Measurements from ENCODE around the gene THTPA. TPM values are rescaled to one million over a fixed set of nuclear protein-coding genes. Genes with fewer than 3 reads are reported as not detected.
"Not testable (repeated sequence)": the region's sequence is repeated elsewhere in the genome, so short reads cannot be mapped to it uniquely, and the experiment has no call there.

The THTPA gene
- total and polyA plus RNA-seq, 2 of the 13 experiments (the other 11 are each of a cell fraction or from before 2014, with no cell fraction given) = 7.4 to 8.7 TPM

GRCh38 chr14:23583761-23584526, 27.9 kb downstream of the THTPA start (continued):
- TF ChIP-seq, protein P1, sequence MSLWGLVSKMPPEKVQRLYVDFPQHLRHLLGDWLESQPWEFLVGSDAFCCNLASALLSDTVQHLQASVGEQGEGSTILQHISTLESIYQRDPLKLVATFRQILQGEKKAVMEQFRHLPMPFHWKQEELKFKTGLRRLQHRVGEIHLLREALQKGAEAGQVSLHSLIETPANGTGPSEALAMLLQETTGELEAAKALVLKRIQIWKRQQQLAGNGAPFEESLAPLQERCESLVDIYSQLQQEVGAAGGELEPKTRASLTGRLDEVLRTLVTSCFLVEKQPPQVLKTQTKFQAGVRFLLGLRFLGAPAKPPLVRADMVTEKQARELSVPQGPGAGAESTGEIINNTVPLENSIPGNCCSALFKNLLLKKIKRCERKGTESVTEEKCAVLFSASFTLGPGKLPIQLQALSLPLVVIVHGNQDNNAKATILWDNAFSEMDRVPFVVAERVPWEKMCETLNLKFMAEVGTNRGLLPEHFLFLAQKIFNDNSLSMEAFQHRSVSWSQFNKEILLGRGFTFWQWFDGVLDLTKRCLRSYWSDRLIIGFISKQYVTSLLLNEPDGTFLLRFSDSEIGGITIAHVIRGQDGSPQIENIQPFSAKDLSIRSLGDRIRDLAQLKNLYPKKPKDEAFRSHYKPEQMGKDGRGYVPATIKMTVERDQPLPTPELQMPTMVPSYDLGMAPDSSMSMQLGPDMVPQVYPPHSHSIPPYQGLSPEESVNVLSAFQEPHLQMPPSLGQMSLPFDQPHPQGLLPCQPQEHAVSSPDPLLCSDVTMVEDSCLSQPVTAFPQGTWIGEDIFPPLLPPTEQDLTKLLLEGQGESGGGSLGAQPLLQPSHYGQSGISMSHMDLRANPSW (CRISPR knock-in tag; IDR thresholded peaks at IDR 0.05; ENCODE audit: borderline replicate concordance) = peak; percentile 27; the same call in 1 of the 2 replicates

DNA sequence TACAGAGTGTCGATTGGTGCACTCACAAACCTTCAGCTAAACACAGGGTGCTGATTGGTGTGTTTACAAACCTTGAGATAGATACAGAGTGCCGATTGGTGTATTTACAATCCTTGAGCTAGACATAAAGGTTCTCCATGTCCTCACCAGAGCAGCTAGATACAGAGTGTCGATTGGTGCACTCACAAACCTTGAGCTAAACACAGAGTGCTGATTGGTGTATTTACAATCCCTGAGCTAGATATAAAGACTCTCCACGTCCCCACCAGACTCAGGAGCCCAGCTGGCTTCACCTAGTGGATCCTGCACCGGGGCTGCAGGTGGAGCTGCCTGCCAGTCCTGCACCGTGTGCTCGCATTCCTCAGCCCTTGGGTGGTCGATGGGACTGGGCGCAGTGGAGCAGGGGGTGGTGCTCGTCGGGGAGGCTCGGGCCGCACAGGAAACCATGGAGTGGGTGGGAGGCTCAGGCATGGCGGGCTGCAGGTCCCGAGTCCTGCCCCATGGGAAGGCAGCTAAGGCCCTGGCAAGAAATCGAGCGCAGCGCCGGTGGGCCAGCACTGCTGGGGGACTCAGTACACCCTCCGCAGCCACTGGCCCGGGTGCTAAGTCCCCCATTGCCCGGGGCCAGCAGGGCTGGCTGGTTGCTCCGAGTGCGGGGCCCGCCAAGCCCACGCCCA, 28.6 kb downstream of the THTPA start:
- not testable (repeated sequence) for H2AFZ ChIP-seq (ENCODE audit: low read length); TF ChIP-seq HNF4G (IDR thresholded peaks at IDR 0.05; ENCODE audit: borderline replicate concordance, low read depth, low read length)
- TF ChIP-seq ZNF180 (CRISPR knock-in tag; IDR thresholded peaks at IDR 0.05; ENCODE audit: borderline replicate concordance, low read depth) = 0 out of 2 replicates have a peak, but pooled peaks have one; percentile 10
- peak; percentile 49; the same call in 1 of the 2 replicates for TF ChIP-seq PITX1 (CRISPR knock-in tag; IDR thresholded peaks at IDR 0.05)
- 0 out of 2 replicates have a peak, but pooled peaks have one; percentile 66 for TF ChIP-seq MZF1 (CRISPR knock-in tag; IDR thresholded peaks at IDR 0.05; ENCODE audit: borderline replicate concordance)
- peak; percentile 28; the same call in 1 of the 2 replicates for TF ChIP-seq ZNF724P (CRISPR knock-in tag; IDR thresholded peaks at IDR 0.05; ENCODE audit: borderline replicate concordance)
- 0 out of 2 replicates have a peak, but pooled peaks have one; percentile 56 for TF ChIP-seq KLF13 (CRISPR knock-in tag; IDR thresholded peaks at IDR 0.05)
- peak; percentile 70 for TF ChIP-seq NFYB (CRISPR knock-in tag; IDR thresholded peaks at IDR 0.05)
- peak; percentile 12; the same call in 1 of the 2 replicates for TF ChIP-seq STAG1 (CRISPR knock-in tag; IDR thresholded peaks at IDR 0.05)
- TF ChIP-seq ZNF839 (CRISPR knock-in tag; IDR thresholded peaks at IDR 0.05; ENCODE audit: borderline replicate concordance) = 0 out of 2 replicates have a peak, but pooled peaks have one; percentile 63
- TF ChIP-seq ZMAT3 (CRISPR knock-in tag; conservative IDR thresholded peaks at IDR 0.05) = peak; percentile 39; the same call in 1 of the 2 replicates
- TF ChIP-seq HNF4G (CRISPR knock-in tag; IDR thresholded peaks at IDR 0.05; ENCODE audit: borderline replicate concordance, low read depth) = 0 out of 2 replicates have a peak, but pooled peaks have one; percentile 28
- TF ChIP-seq MEF2D (CRISPR knock-in tag; IDR thresholded peaks at IDR 0.05) = 0 out of 2 replicates have a peak, but pooled peaks have one; percentile 54
- TF ChIP-seq, protein P2, sequence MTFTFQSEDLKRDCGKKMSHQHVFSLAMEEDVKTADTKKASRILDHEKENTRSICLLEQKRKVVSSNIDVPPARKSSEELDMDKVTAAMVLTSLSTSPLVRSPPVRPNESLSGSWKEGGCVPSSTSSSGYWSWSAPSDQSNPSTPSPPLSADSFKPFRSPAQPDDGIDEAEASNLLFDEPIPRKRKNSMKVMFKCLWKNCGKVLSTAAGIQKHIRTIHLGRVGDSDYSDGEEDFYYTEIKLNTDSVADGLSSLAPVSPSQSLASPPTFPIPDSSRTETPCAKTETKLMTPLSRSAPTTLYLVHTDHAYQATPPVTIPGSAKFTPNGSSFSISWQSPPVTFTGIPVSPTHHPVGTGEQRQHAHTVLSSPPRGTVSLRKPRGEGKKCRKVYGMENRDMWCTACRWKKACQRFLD (CRISPR knock-in tag; IDR thresholded peaks at IDR 0.05; ENCODE audit: borderline replicate concordance) = peak; percentile 52; the same call in 1 of the 2 replicates
- peak; percentile 97 for TF ChIP-seq ZBTB38 (CRISPR knock-in tag; IDR thresholded peaks at IDR 0.05)
- TF ChIP-seq PHF20 (CRISPR knock-in tag; IDR thresholded peaks at IDR 0.05) = 0 out of 2 replicates have a peak, but pooled peaks have one; percentile 11

More for the DNA sequence above, 28.6 kb downstream of the THTPA start:
- H3K27ac ChIP-seq (ENCODE audit: extremely low read length, insufficient read depth, low read length) = peak overlapping the region; percentile 73
- H3K36me3 ChIP-seq (replicated peaks in 1 of 2; ENCODE audit: control insufficient read depth in 1 of 2, insufficient read depth in 2 of 2, low read length in 2 of 2); H3K4me3 ChIP-seq (replicated peaks in 1 of 3; ENCODE audit: insufficient read depth in 1 of 3, low read depth in 2 of 3, low read length in 3 of 3); CTCF ChIA-PET (ENCODE audit: low intra/inter-chr PET ratio, low total read pairs); BruUV-seq (replicated peaks); ATAC-seq; H3K9me3 ChIP-seq (ENCODE audit: low read length); H3K4me2 ChIP-seq (ENCODE audit: low read depth, low read length); H4K20me1 ChIP-seq (ENCODE audit: insufficient read depth, low read length); H3K27me3 ChIP-seq (ENCODE audit: control insufficient read depth in 1 of 2, insufficient read depth in 2 of 2, low read length in 2 of 2); H3K79me2 ChIP-seq (ENCODE audit: insufficient read depth, low read length); FAIRE-seq; H3K9ac ChIP-seq (ENCODE audit: insufficient read depth, low read depth, low read length): not testable (repeated sequence)
- 86% methylated on average over 23 of the region's 26 CpGs for WGBS (ENCODE audit: low lambda C conversion rate)
- H3K4me1 ChIP-seq (ENCODE audit: insufficient read depth, low read length) = peaks cover 41% of the 10 kb centered on the region
- in situ Hi-C loops (cut with HindIII; ENCODE audit: extremely low pct_ligation_motif_present, low pct_unique_long_range_greater_than_20kb) = loop anchor here (5.0 kb wide), 2 partner anchors 48 to 328 kb away; no protein-coding TSS in a partner anchor
- intact Hi-C loops (cut with micrococcal nuclease; ENCODE audit: unreplicated experiment) = loop anchor here (10.0 kb wide), 1 partner anchor 850 kb away; no protein-coding TSS in a partner anchor
- DNase-seq (ENCODE audit: low spot score) = peak; percentile 12
- POLR2A ChIA-PET = interaction anchor here (1.0 to 8.8 kb wide), 15 partner anchors 13 to 562 kb away, joined by 3 to 924 read pairs (median 8); partner anchors contain the start of genes AP1G2, DHRS2, PSME2 and THTPA

All from HepG2 (cell line).